SK-N-SH (cell line): Measurements from ENCODE around the gene ZFYVE9. TPM values are rescaled to one million over a fixed set of nuclear protein-coding genes. Genes with fewer than 3 reads are reported as not detected.
A peak's percentile ranks its signal among the peaks of the same experiment; 100 is the strongest.

Source experiments
- CTCF ChIA-PET: fragments of 300-600, 350-600 bp; formaldehyde crosslinking; extraction: SDS; loops from one replicate; lab custom pipeline; 2021; lab: Yijun Ruan, JAX
- POLR2A ChIA-PET: fragments of 350-600 bp; sonication (Branson Sonifier 250); formaldehyde crosslinking; extraction: SDS; loops from one replicate; lab custom pipeline; 2020; ENCODE audit warnings: antibody characterized with exemption, inconsistent platforms; lab: Yijun Ruan, JAX
- DNase-seq: peaks from one replicate; pipeline ENCODE4 v3.0.0; 2012
- H2AFZ ChIP-seq: fragments of 200-600 bp; sonication (generic); 2 replicates; pipeline ENCODE4 v1.8.1; 2016; ENCODE audit warnings: antibody characterized with exemption, mild to moderate bottlenecking, low read depth
- H3F3A ChIP-seq: fragments of 200-600 bp; sonication (generic); replicated peaks from 2 replicates; pipeline ENCODE3; 2016; ENCODE audit warnings: antibody characterized with exemption, mild to moderate bottlenecking; ENCODE audit not compliant: insufficient read depth
- H3K27ac ChIP-seq, 2 experiments: fragments of 200-500 bp in 1 of 2; fragments of 200-600 bp in 1 of 2; sonication (Bioruptor generic) in 1 of 2; sonication (generic), shearing (Covaris generic) in 1 of 2; 2 replicates each; pipeline versions ENCODE4 v1.5.1 to v1.6.1; 2014 to 2016; ENCODE audit warnings: low read depth in 2 of 2, inconsistent platforms in 1 of 2, low read length in 1 of 2, mild to moderate bottlenecking in 1 of 2, mixed read lengths in 1 of 2
- H3K27me3 ChIP-seq: fragments of 200-600 bp; sonication (generic), shearing (Covaris generic); 2 replicates; pipeline ENCODE4 v1.6.1; 2016; ENCODE audit warnings: mixed run types; ENCODE audit not compliant: insufficient read depth
- H3K36me3 ChIP-seq, 2 experiments: fragments of 200-500 bp in 1 of 2; fragments of 200-600 bp in 1 of 2; sonication (Bioruptor generic) in 1 of 2; sonication (generic) in 1 of 2; replicated peaks in 1 of 2; 2 replicates each; pipeline versions ENCODE3 to v1.5.1; 2014 to 2016; ENCODE audit warnings: low read length in 1 of 2, mild to moderate bottlenecking in 1 of 2; ENCODE audit not compliant: insufficient read depth in 2 of 2, control insufficient read depth in 1 of 2
- H3K4me1 ChIP-seq, 2 experiments: fragments of 200-500 bp in 1 of 2; fragments of 200-600 bp in 1 of 2; sonication (Bioruptor generic) in 1 of 2; sonication (generic), shearing (Covaris generic) in 1 of 2; 2 replicates each; pipeline versions ENCODE4 v1.5.1 to v1.6.1; 2014 to 2016; ENCODE audit warnings: low read depth in 1 of 2, low read length in 1 of 2, mixed run types in 1 of 2; ENCODE audit not compliant: insufficient read depth in 2 of 2, control insufficient read depth in 1 of 2
- H3K4me2 ChIP-seq: fragments of 200-600 bp; sonication (generic), shearing (Covaris generic); 2 replicates; pipeline ENCODE4 v1.6.1; 2017; ENCODE audit warnings: mixed run types
- H3K4me3 ChIP-seq, 2 experiments: fragments of 200-500 bp in 1 of 2; fragments of 200-600 bp in 1 of 2; sonication (Bioruptor generic) in 1 of 2; sonication (generic), shearing (Covaris generic) in 1 of 2; 2 replicates each; pipeline versions ENCODE4 v1.5.1 to v1.8.1; 2014 to 2016; ENCODE audit warnings: low read depth in 2 of 2, inconsistent platforms in 1 of 2, low read length in 1 of 2, mild to moderate bottlenecking in 1 of 2, mixed read lengths in 1 of 2, moderate library complexity in 1 of 2
- H3K79me2 ChIP-seq: fragments of 200-600 bp; sonication (generic); 2 replicates; pipeline ENCODE4 v1.8.1; 2017; ENCODE audit warnings: mild to moderate bottlenecking; ENCODE audit not compliant: insufficient read depth
- H3K9ac ChIP-seq: fragments of 200-600 bp; sonication (generic); 2 replicates; pipeline ENCODE4 v1.6.1; 2017; ENCODE audit warnings: mixed run types
- H3K9me2 ChIP-seq: fragments of 200-600 bp; sonication (generic); 2 replicates; pipeline ENCODE4 v1.6.1; 2017; ENCODE audit warnings: mixed run types
- H3K9me3 ChIP-seq: fragments of 200-600 bp; sonication (generic); 2 replicates; pipeline ENCODE4 v1.6.1; 2017; ENCODE audit warnings: mixed run types, mild to moderate bottlenecking, moderate library complexity
- H4K20me1 ChIP-seq: fragments of 200-600 bp; sonication (generic); 2 replicates; pipeline ENCODE4 v1.6.1; 2017; ENCODE audit warnings: mild to moderate bottlenecking, mixed run types; ENCODE audit not compliant: insufficient read depth
- CHD2 ChIP-seq: fragments of 150-350 bp; IDR thresholded peaks from 2 replicates; pipeline ENCODE4 v1.6.1; 2018; ENCODE audit warnings: low read length; ENCODE audit not compliant: partially characterized antibody
- EP300 ChIP-seq, 2 experiments: IDR thresholded peaks; 2 replicates each; pipeline versions ENCODE4 v1.4.0 to v1.6.1; 2012; ENCODE audit warnings: borderline replicate concordance in 1 of 2, low read depth in 1 of 2, low read length in 1 of 2
- FOXJ3 ChIP-seq: sonication (generic); formaldehyde crosslinking; IDR thresholded peaks from 2 replicates; pipeline ENCODE4 v1.5.1; 2020; ENCODE audit warnings: mild to moderate bottlenecking, missing genetic modification reagents
- FOXM1 ChIP-seq: IDR thresholded peaks from 2 replicates; pipeline ENCODE4 v1.4.0; 2012; ENCODE audit warnings: low read depth, mild to moderate bottlenecking
- GABPA ChIP-seq: IDR thresholded peaks from 2 replicates; pipeline ENCODE4 v1.4.0; 2012; ENCODE audit warnings: low read depth, mild to moderate bottlenecking
- JUND ChIP-seq: IDR thresholded peaks from 2 replicates; pipeline ENCODE4 v1.4.0; 2012
- NFIC ChIP-seq: IDR thresholded peaks from 2 replicates; pipeline ENCODE4 v1.4.0; 2012; ENCODE audit warnings: borderline replicate concordance
- NRF1 ChIP-seq: IDR thresholded peaks from 2 replicates; pipeline ENCODE4 v1.6.1; 2012; ENCODE audit warnings: low read depth, mild to moderate bottlenecking, low read length
- PBX3 ChIP-seq: IDR thresholded peaks from 2 replicates; pipeline ENCODE4; 2012
- POLR2AphosphoS5 ChIP-seq: IDR thresholded peaks from 2 replicates; pipeline ENCODE4 v1.6.1; 2012; ENCODE audit warnings: low read depth, low read length
- RCOR1 ChIP-seq: fragments of 150-350 bp; IDR thresholded peaks from 2 replicates; pipeline ENCODE4 v1.6.1; 2017; ENCODE audit warnings: antibody characterized with exemption, low read length
- RXRA ChIP-seq: IDR thresholded peaks from 2 replicates; pipeline ENCODE4 v1.4.0; 2012; ENCODE audit warnings: low read depth, mild to moderate bottlenecking, borderline replicate concordance
- SMC3 ChIP-seq: IDR thresholded peaks from 2 replicates; pipeline ENCODE4 v1.6.1; 2012; ENCODE audit warnings: low read depth, low read length, improper control_type of control experiment
- TAF1 ChIP-seq: IDR thresholded peaks from 2 replicates; pipeline ENCODE4 v1.6.1; 2012; ENCODE audit warnings: low read depth, mild to moderate bottlenecking, low read length, moderate library complexity, borderline replicate concordance
- TEAD4 ChIP-seq: IDR thresholded peaks from 2 replicates; pipeline ENCODE4 v1.4.0; 2012; ENCODE audit warnings: mild to moderate bottlenecking, borderline replicate concordance; ENCODE audit not compliant: insufficient read depth
- USF2 ChIP-seq: fragments of 150-350 bp; IDR thresholded peaks from 2 replicates; pipeline ENCODE4 v1.6.1; 2017; ENCODE audit warnings: antibody characterized with exemption, low read length, low read depth, borderline replicate concordance
- WGBS: methylation state at CpG from one replicate; pipeline ENCODE4 v1.1.6; 2017; ENCODE audit warnings: low lambda C conversion rate; 5-methylcytosine and 5-hydroxymethylcytosine counted together
- polyA plus RNA-seq, 3 experiments: library from polyadenylated mRNA; depleted of rRNA; stranded (reverse); fragments of >200 nt; gene quantifications; 2 replicates each; pipeline ENCODE4 v1.2.3, GENCODE V29; 2012
- TF ChIP-seq, protein P1 (sequence below): IDR thresholded peaks from 2 replicates; pipeline ENCODE4 v1.4.0; 2012; ENCODE audit warnings: low read depth, borderline replicate concordance
- TF ChIP-seq, protein P2 (sequence below): IDR thresholded peaks from 2 replicates; pipeline ENCODE4 v1.4.0; 2012; ENCODE audit warnings: low read depth

ZFYVE9 gene
- polyA plus RNA-seq, 1 of the 3 experiments (the other 2 are of a cell fraction), result 4.1 TPM

DNA sequence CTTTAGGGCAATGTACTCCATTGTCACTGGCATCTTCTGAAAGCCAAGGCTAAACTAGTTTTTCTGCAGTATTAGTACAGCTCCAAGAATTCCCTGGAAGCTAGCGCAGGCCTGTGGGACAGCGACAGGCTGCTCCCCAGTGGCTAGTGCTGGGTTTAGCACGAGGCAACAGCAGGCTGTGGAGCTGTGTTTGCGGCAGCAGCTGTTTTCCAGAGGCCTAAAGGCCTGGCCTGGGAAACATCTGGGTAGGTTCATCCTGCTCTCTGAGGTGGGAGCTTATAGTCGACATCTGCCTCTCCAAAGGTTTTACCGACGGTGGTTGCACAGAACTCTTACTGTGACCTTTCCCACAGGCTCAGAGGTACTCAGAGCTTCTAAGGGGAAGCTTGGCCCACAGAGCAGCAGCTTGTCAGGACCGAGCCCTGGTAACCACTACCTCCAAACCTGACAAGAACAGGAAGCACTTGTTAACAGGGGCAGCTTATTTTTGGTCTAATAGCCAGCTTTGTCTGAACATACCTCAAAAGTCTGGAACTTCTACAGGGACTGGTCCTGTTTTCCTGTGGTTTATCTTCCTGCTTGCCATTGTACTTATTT, 206.9 kb downstream of the ZFYVE9 start (continued):
- TF ChIP-seq TAF1 (no peak), PBX3 (no peak), NRF1 (no peak), FOXJ3 (CRISPR knock-in tag) (0 out of 2 replicates have a peak, but pooled peaks have one; percentile 44), NFIC (no peak), EP300 (IDR thresholded peaks at IDR 0.05; ENCODE audit: borderline replicate concordance in 1 of 2, low read depth in 1 of 2, low read length in 1 of 2) (no peak), RCOR1 (peak; percentile 28; the same call in 1 of the 2 replicates), GABPA (no peak), JUND (no peak), FOXM1 (no peak), POLR2AphosphoS5 (no peak; the same call in 1 of the 2 replicates), TEAD4 (no peak)

DNA sequence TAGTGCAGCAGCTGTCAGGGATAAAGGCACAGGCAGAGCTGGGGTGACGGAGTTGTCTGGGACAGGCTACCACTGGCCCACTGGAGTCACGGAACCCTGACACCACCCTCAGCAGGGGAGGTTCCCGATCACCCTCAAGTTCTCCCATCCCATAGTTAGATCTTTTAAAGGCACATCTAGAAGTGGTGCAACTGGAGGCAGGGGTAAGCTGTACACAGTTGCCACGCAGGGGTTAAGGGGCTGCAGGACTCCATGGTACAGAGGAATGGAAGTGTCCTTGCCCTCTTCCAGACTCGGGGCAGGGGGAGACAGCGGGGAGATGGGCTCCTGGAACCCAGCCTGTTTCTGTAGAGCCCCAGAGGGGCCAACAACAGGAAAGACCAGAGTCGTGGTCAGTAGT, 210.8 kb downstream of the ZFYVE9 start:
- H3K9ac ChIP-seq, result no peak overlapping the region
- peaks cover 11% of the 10 kb centered on the region for H3F3A ChIP-seq
- H3K4me2 ChIP-seq, result no peak overlapping the region
- H2AFZ ChIP-seq, result no peak overlapping the region
- TF ChIP-seq USF2, result no peak
- ChIA-PET CTCF (no interaction called here), POLR2A (interaction anchor here (0.6 kb wide), 1 partner anchor 588 kb away, joined by 6 read pairs; no protein-coding TSS in a partner anchor)
- H3K4me3 ChIP-seq, result no peak overlapping the region
- H4K20me1 ChIP-seq, result no peaks in the 10 kb centered on the region
- H3K79me2 ChIP-seq, result no peaks in the 10 kb centered on the region
- no peaks in the 10 kb centered on the region for H3K9me3 ChIP-seq
- H3K27me3 ChIP-seq, result no peaks in the 10 kb centered on the region
- no peak for DNase-seq
- peaks cover 0 to 5% of the 10 kb centered on the region in 2 experiments; a peak in 1 of 4 replicates for H3K4me1 ChIP-seq
- no peaks in the 10 kb centered on the region for H3K9me2 ChIP-seq
- H3K36me3 ChIP-seq, result peaks cover 12 to 63% of the 10 kb centered on the region in 2 experiments
- 73% methylated on average over 6 of the region's 7 CpGs for WGBS
- H3K27ac ChIP-seq, result no peak overlapping the region

DNA sequence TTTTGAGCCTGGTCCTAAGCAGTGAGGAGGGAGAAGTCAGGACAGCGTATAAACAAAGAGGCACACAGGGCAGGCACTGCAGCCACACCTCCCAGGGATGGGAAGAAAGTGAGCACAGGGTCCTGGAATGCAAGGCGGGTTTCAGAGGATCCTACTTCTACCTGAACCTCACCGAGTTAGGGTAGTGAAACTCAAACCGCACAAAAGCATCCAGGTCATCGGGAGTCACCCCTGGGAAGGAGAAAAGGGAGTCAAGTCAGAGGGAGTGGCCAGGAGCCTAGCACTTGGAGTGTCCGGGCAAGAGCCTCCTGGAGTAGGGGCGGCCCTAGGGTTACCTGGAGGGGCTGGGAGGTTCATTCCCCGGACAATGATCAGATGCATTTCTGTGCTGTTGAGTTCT, 213.5 kb downstream of the ZFYVE9 start:
- Histone ChIP-seq H3K27me3 (no peaks in the 10 kb centered on the region), H3K79me2 (no peaks in the 10 kb centered on the region), H2AFZ (no peak overlapping the region), H3K36me3 (peaks cover 10 to 90% of the 10 kb centered on the region in 2 experiments), H3K9me2 (no peaks in the 10 kb centered on the region), H3K9me3 (no peaks in the 10 kb centered on the region), H3K27ac (no peak overlapping the region), H3K4me1 (no peaks in the 10 kb centered on the region), H3K4me2 (no peak overlapping the region), H3K9ac (no peak overlapping the region), H3F3A (no peaks in the 10 kb centered on the region), H4K20me1 (no peaks in the 10 kb centered on the region), H3K4me3 (no peak overlapping the region)
- CTCF ChIA-PET, result no interaction called here
- POLR2A ChIA-PET, result interaction anchor here (0.6 to 1.1 kb wide), 2 partner anchors 11 to 13 kb away, joined by 3 to 5 read pairs; partner anchors contain the start of gene CC2D1B
- TF ChIP-seq NRF1 (no peak), CHD2 (no peak), TEAD4 (no peak), RXRA (no peak), SMC3 (no peak)
- TF ChIP-seq, protein P1, sequence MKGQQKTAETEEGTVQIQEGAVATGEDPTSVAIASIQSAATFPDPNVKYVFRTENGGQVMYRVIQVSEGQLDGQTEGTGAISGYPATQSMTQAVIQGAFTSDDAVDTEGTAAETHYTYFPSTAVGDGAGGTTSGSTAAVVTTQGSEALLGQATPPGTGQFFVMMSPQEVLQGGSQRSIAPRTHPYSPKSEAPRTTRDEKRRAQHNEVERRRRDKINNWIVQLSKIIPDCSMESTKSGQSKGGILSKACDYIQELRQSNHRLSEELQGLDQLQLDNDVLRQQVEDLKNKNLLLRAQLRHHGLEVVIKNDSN, result no peak
- TF ChIP-seq, protein P2, sequence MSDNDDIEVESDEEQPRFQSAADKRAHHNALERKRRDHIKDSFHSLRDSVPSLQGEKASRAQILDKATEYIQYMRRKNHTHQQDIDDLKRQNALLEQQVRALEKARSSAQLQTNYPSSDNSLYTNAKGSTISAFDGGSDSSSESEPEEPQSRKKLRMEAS, result no peak
- no peak for DNase-seq
- 94% methylated on average over 6 of the region's 8 CpGs for WGBS
